ENCODE measurements around the gene OR10P1. TPM values are rescaled to one million over a fixed set of nuclear protein-coding genes. Genes with fewer than 3 reads are reported as not detected.
"Not testable (repeated sequence)": the region's sequence is repeated elsewhere in the genome, so short reads cannot be mapped to it uniquely, and the experiment has no call there.

OR10P1 gene
- total and polyA plus RNA-seq, 10 of the 15 experiments (the other 5 are each of a cell fraction or from before 2014, with no cell fraction given): not detected

- SMC1A ChIA-PET (ENCODE audit: uncharacterized antibody, unreplicated experiment): not testable (repeated sequence)
Measured at GRCh38 chr12:55590152-55590551, 46.5 kb upstream of the OR10P1 start.

GRCh38 chr12:55607821-55608594 is 28.7 kb upstream of the OR10P1 start:
- Histone ChIP-seq H3K79me2 (ENCODE audit: control insufficient read depth, insufficient read depth, low read length) (no peaks in the 10 kb centered on the region), H3K9ac (ENCODE audit: control insufficient read depth, insufficient read depth, low read length) (no peak overlapping the region), H3K4me3 (no peak overlapping the region), H3K4me2 (ENCODE audit: control insufficient read depth, insufficient read depth) (no peak overlapping the region), H3K4me1 (ENCODE audit: control insufficient read depth, insufficient read depth, low read length) (no peaks in the 10 kb centered on the region), H3K27ac (ENCODE audit: control insufficient read depth, insufficient read depth) (no peak overlapping the region), H3K27me3 (replicated peaks in 1 of 2; ENCODE audit: control insufficient read depth in 2 of 2, insufficient read depth in 2 of 2, low read length in 1 of 2) (peaks cover 0 to 2% of the 10 kb centered on the region in 2 experiments; a peak in 1 of 4 replicates), H3K9me3 (replicated peaks; ENCODE audit: control insufficient read depth, insufficient read depth, low read length) (no peaks in the 10 kb centered on the region), H3K36me3 (ENCODE audit: control insufficient read depth in 2 of 2, insufficient read depth in 2 of 2, low read length in 1 of 2) (no peaks in the 10 kb centered on the region), H4K20me1 (ENCODE audit: control insufficient read depth, insufficient read depth) (no peaks in the 10 kb centered on the region), H2AFZ (ENCODE audit: control insufficient read depth, low read depth, low read length) (no peak overlapping the region)
- CTCF ChIA-PET: interaction anchor here (0.6 to 1.8 kb wide), 4 partner anchors 11 to 46 kb away, joined by 3 to 5 read pairs (median 3); no protein-coding TSS in a partner anchor
- WGBS (ENCODE audit: insufficient coverage, insufficient replicate concordance, low lambda C conversion rate, missing lambda C conversion rate): 44% methylated on average over 8 of the region's 8 CpGs
- TF ChIP-seq RUNX3 (IDR thresholded peaks at IDR 0.05; ENCODE audit: low read length): 0 out of 2 replicates have a peak, but pooled peaks have one; percentile 17
- no peak for TF ChIP-seq USF2 (IDR thresholded peaks at IDR 0.05; ENCODE audit: borderline replicate concordance, low read depth, low read length)
- RAD21 ChIA-PET (ENCODE audit: unreplicated experiment): interaction anchor here (2.2 kb wide), 1 partner anchor 11 kb away, joined by 5 read pairs; no protein-coding TSS in a partner anchor
- intact Hi-C loops (cut with micrococcal nuclease; ENCODE audit: unreplicated experiment): no loop called here
- POLR2A ChIA-PET: no interaction called here
- in situ Hi-C loops (cut with MboI): no loop called here
- no TSS peak for BruUV-seq (replicated peaks)
- ATAC-seq (no peak), FAIRE-seq (no peak), DNase-seq (ENCODE audit: low read depth, low spot score) (no peak)
- SMC1A ChIA-PET (ENCODE audit: uncharacterized antibody, unreplicated experiment): interaction anchor here (0.5 to 1.1 kb wide), 3 partner anchors 10 to 529 kb away, joined by 3 to 5 read pairs (median 3); no protein-coding TSS in a partner anchor

More at GRCh38 chr12:55590152-55590551, 46.5 kb upstream of the OR10P1 start:
- H4K20me1 ChIP-seq (ENCODE audit: control insufficient read depth, insufficient read depth); H3K4me3 ChIP-seq; RAD21 ChIA-PET (ENCODE audit: unreplicated experiment); H3K9me3 ChIP-seq (replicated peaks; ENCODE audit: control insufficient read depth, insufficient read depth, low read length); BruUV-seq (replicated peaks); POLR2A ChIA-PET; H3K9ac ChIP-seq (ENCODE audit: control insufficient read depth, insufficient read depth, low read length); DNase-seq (ENCODE audit: low read depth, low spot score); H3K36me3 ChIP-seq (ENCODE audit: control insufficient read depth in 2 of 2, insufficient read depth in 2 of 2, low read length in 1 of 2); FAIRE-seq; H3K4me2 ChIP-seq (ENCODE audit: control insufficient read depth, insufficient read depth); ATAC-seq; H3K4me1 ChIP-seq (ENCODE audit: control insufficient read depth, insufficient read depth, low read length); H3K27ac ChIP-seq (ENCODE audit: control insufficient read depth, insufficient read depth); H3K79me2 ChIP-seq (ENCODE audit: control insufficient read depth, insufficient read depth, low read length); intact Hi-C loops (cut with micrococcal nuclease; ENCODE audit: unreplicated experiment); in situ Hi-C loops (cut with MboI); H3K27me3 ChIP-seq (replicated peaks in 1 of 2; ENCODE audit: control insufficient read depth in 2 of 2, insufficient read depth in 2 of 2, low read length in 1 of 2); H2AFZ ChIP-seq (ENCODE audit: control insufficient read depth, low read depth, low read length); CTCF ChIA-PET: not testable (repeated sequence)
- WGBS (ENCODE audit: insufficient coverage, insufficient replicate concordance, low lambda C conversion rate, missing lambda C conversion rate): 49% methylated on average over 12 of the region's 12 CpGs

All from GM12878 (cell line).